GM23248 (cell line): ENCODE data around the gene RAB6A.

ENCODE experiments used
- EZH2 ChIP-seq: fragments of 200-600 bp; sonication (generic); IDR thresholded peaks from 2 replicates; pipeline ENCODE4 v1.6.1; 2018; ENCODE audit warnings: antibody characterized with exemption, mild to moderate bottlenecking; ENCODE audit not compliant: insufficient read depth, poor library complexity, severe bottlenecking
- EZH2phosphoT487 ChIP-seq: fragments of 200-600 bp; sonication (generic); IDR thresholded peaks from 2 replicates; pipeline ENCODE4 v1.6.1; 2018; ENCODE audit warnings: antibody characterized with exemption, moderate library complexity, mild to moderate bottlenecking, low read depth; ENCODE audit not compliant: insufficient read depth

DNA sequence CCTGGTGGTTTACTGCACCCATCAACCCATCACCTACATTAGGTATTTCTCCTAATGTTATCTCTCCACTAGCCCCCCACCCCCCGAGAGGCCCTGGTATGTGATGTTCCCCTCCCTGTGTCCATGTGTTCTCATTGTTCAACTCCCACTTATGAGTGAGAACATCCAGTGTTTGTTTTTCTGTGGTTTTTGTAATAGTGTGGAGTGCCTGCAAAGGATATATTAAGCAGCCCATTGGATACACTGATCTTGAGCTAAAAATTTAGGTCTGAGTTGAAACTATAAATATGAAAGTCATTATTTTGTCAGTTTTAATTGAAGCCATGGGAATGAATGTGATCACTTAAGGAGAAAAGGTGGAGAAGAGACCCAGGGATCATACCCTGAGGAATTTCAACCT, 49.8 kb upstream of the RAB6A start:
- no peak for TF ChIP-seq EZH2phosphoT487
- no peak for TF ChIP-seq EZH2
